SK-N-SH (cell line): ENCODE data around the gene GPER1. TPM values are rescaled to one million over a fixed set of nuclear protein-coding genes. Genes with fewer than 3 reads are reported as not detected.
A peak's percentile ranks its signal among the peaks of the same experiment; 100 is the strongest.

Experiments
- CTCF ChIA-PET: fragments of 300-600, 350-600 bp; formaldehyde crosslinking; extraction: SDS; loops from one replicate; lab custom pipeline; 2021; lab: Yijun Ruan, JAX
- POLR2A ChIA-PET: fragments of 350-600 bp; sonication (Branson Sonifier 250); formaldehyde crosslinking; extraction: SDS; loops from one replicate; lab custom pipeline; 2020; ENCODE audit warnings: antibody characterized with exemption, inconsistent platforms; lab: Yijun Ruan, JAX
- DNase-seq: peaks from one replicate; pipeline ENCODE4 v3.0.0; 2012
- H2AFZ ChIP-seq: fragments of 200-600 bp; sonication (generic); 2 replicates; pipeline ENCODE4 v1.8.1; 2016; ENCODE audit warnings: antibody characterized with exemption, mild to moderate bottlenecking, low read depth
- H3F3A ChIP-seq: fragments of 200-600 bp; sonication (generic); replicated peaks from 2 replicates; pipeline ENCODE3; 2016; ENCODE audit warnings: antibody characterized with exemption, mild to moderate bottlenecking; ENCODE audit not compliant: insufficient read depth
- H3K27ac ChIP-seq, 2 experiments: fragments of 200-500 bp in 1 of 2; fragments of 200-600 bp in 1 of 2; sonication (Bioruptor generic) in 1 of 2; sonication (generic), shearing (Covaris generic) in 1 of 2; 2 replicates each; pipeline versions ENCODE4 v1.5.1 to v1.6.1; 2014 to 2016; ENCODE audit warnings: low read depth in 2 of 2, inconsistent platforms in 1 of 2, low read length in 1 of 2, mild to moderate bottlenecking in 1 of 2, mixed read lengths in 1 of 2
- H3K27me3 ChIP-seq: fragments of 200-600 bp; sonication (generic), shearing (Covaris generic); 2 replicates; pipeline ENCODE4 v1.6.1; 2016; ENCODE audit warnings: mixed run types; ENCODE audit not compliant: insufficient read depth
- H3K36me3 ChIP-seq, 2 experiments: fragments of 200-500 bp in 1 of 2; fragments of 200-600 bp in 1 of 2; sonication (Bioruptor generic) in 1 of 2; sonication (generic) in 1 of 2; replicated peaks in 1 of 2; 2 replicates each; pipeline versions ENCODE3 to v1.5.1; 2014 to 2016; ENCODE audit warnings: low read length in 1 of 2, mild to moderate bottlenecking in 1 of 2; ENCODE audit not compliant: insufficient read depth in 2 of 2, control insufficient read depth in 1 of 2
- H3K4me1 ChIP-seq, 2 experiments: fragments of 200-500 bp in 1 of 2; fragments of 200-600 bp in 1 of 2; sonication (Bioruptor generic) in 1 of 2; sonication (generic), shearing (Covaris generic) in 1 of 2; 2 replicates each; pipeline versions ENCODE4 v1.5.1 to v1.6.1; 2014 to 2016; ENCODE audit warnings: low read depth in 1 of 2, low read length in 1 of 2, mixed run types in 1 of 2; ENCODE audit not compliant: insufficient read depth in 2 of 2, control insufficient read depth in 1 of 2
- H3K4me2 ChIP-seq: fragments of 200-600 bp; sonication (generic), shearing (Covaris generic); 2 replicates; pipeline ENCODE4 v1.6.1; 2017; ENCODE audit warnings: mixed run types
- H3K4me3 ChIP-seq, 2 experiments: fragments of 200-500 bp in 1 of 2; fragments of 200-600 bp in 1 of 2; sonication (Bioruptor generic) in 1 of 2; sonication (generic), shearing (Covaris generic) in 1 of 2; 2 replicates each; pipeline versions ENCODE4 v1.5.1 to v1.8.1; 2014 to 2016; ENCODE audit warnings: low read depth in 2 of 2, inconsistent platforms in 1 of 2, low read length in 1 of 2, mild to moderate bottlenecking in 1 of 2, mixed read lengths in 1 of 2, moderate library complexity in 1 of 2
- H3K79me2 ChIP-seq: fragments of 200-600 bp; sonication (generic); 2 replicates; pipeline ENCODE4 v1.8.1; 2017; ENCODE audit warnings: mild to moderate bottlenecking; ENCODE audit not compliant: insufficient read depth
- H3K9ac ChIP-seq: fragments of 200-600 bp; sonication (generic); 2 replicates; pipeline ENCODE4 v1.6.1; 2017; ENCODE audit warnings: mixed run types
- H3K9me2 ChIP-seq: fragments of 200-600 bp; sonication (generic); 2 replicates; pipeline ENCODE4 v1.6.1; 2017; ENCODE audit warnings: mixed run types
- H3K9me3 ChIP-seq: fragments of 200-600 bp; sonication (generic); 2 replicates; pipeline ENCODE4 v1.6.1; 2017; ENCODE audit warnings: mixed run types, mild to moderate bottlenecking, moderate library complexity
- H4K20me1 ChIP-seq: fragments of 200-600 bp; sonication (generic); 2 replicates; pipeline ENCODE4 v1.6.1; 2017; ENCODE audit warnings: mild to moderate bottlenecking, mixed run types; ENCODE audit not compliant: insufficient read depth
- EZH2phosphoT487 ChIP-seq: fragments of 200-600 bp; sonication (generic); IDR thresholded peaks from 2 replicates; pipeline ENCODE4 v1.6.1; 2017; ENCODE audit warnings: low read depth, mixed run types, mild to moderate bottlenecking, antibody characterized with exemption, moderate library complexity, borderline replicate concordance
- FOSL2 ChIP-seq: IDR thresholded peaks from 2 replicates; pipeline ENCODE4 v1.4.0; 2012; ENCODE audit warnings: low read depth, mild to moderate bottlenecking, moderate library complexity, borderline replicate concordance
- FOXJ3 ChIP-seq: sonication (generic); formaldehyde crosslinking; IDR thresholded peaks from 2 replicates; pipeline ENCODE4 v1.5.1; 2020; ENCODE audit warnings: mild to moderate bottlenecking, missing genetic modification reagents
- FOXM1 ChIP-seq: IDR thresholded peaks from 2 replicates; pipeline ENCODE4 v1.4.0; 2012; ENCODE audit warnings: low read depth, mild to moderate bottlenecking
- GABPA ChIP-seq: IDR thresholded peaks from 2 replicates; pipeline ENCODE4 v1.4.0; 2012; ENCODE audit warnings: low read depth, mild to moderate bottlenecking
- GATA2 ChIP-seq: sonication (generic); formaldehyde crosslinking; IDR thresholded peaks from 2 replicates; pipeline ENCODE4 v1.5.0; 2020; ENCODE audit warnings: mild to moderate bottlenecking, missing genetic modification reagents
- NFIC ChIP-seq: IDR thresholded peaks from 2 replicates; pipeline ENCODE4 v1.4.0; 2012; ENCODE audit warnings: borderline replicate concordance
- NRF1 ChIP-seq: IDR thresholded peaks from 2 replicates; pipeline ENCODE4 v1.6.1; 2012; ENCODE audit warnings: low read depth, mild to moderate bottlenecking, low read length
- RAD21 ChIP-seq: IDR thresholded peaks from 2 replicates; pipeline ENCODE4 v1.6.1; 2012; ENCODE audit warnings: mild to moderate bottlenecking, low read length
- RXRA ChIP-seq: IDR thresholded peaks from 2 replicates; pipeline ENCODE4 v1.4.0; 2012; ENCODE audit warnings: low read depth, mild to moderate bottlenecking, borderline replicate concordance
- SIN3A ChIP-seq: IDR thresholded peaks from 2 replicates; pipeline ENCODE4 v1.6.1; 2012; ENCODE audit warnings: low read depth, mild to moderate bottlenecking, low read length, moderate library complexity, borderline replicate concordance
- TAF1 ChIP-seq: IDR thresholded peaks from 2 replicates; pipeline ENCODE4 v1.6.1; 2012; ENCODE audit warnings: low read depth, mild to moderate bottlenecking, low read length, moderate library complexity, borderline replicate concordance
- TCF12 ChIP-seq: IDR thresholded peaks from 2 replicates; pipeline ENCODE4 v1.4.0; 2012
- TEAD4 ChIP-seq: IDR thresholded peaks from 2 replicates; pipeline ENCODE4 v1.4.0; 2012; ENCODE audit warnings: mild to moderate bottlenecking, borderline replicate concordance; ENCODE audit not compliant: insufficient read depth
- YY1 ChIP-seq: IDR thresholded peaks from 2 replicates; pipeline ENCODE4 v1.4.0; 2012; ENCODE audit warnings: low read depth, mild to moderate bottlenecking
- WGBS: methylation state at CpG from one replicate; pipeline ENCODE4 v1.1.6; 2017; ENCODE audit warnings: low lambda C conversion rate; 5-methylcytosine and 5-hydroxymethylcytosine counted together
- polyA plus RNA-seq, 3 experiments: library from polyadenylated mRNA; depleted of rRNA; stranded (reverse); fragments of >200 nt; gene quantifications; 2 replicates each; pipeline ENCODE4 v1.2.3, GENCODE V29; 2012
- TF ChIP-seq, protein P1 (sequence below): IDR thresholded peaks from 2 replicates; pipeline ENCODE4 v1.4.0; 2012; ENCODE audit warnings: low read depth, borderline replicate concordance
- TF ChIP-seq, protein P2 (sequence below): fragments of 150-350 bp; IDR thresholded peaks from 2 replicates; pipeline ENCODE4 v1.6.1; 2016; ENCODE audit warnings: mild to moderate bottlenecking, low read depth, low read length
- TF ChIP-seq, protein P3 (sequence below): IDR thresholded peaks from 2 replicates; pipeline ENCODE4 v1.4.0; 2012; ENCODE audit warnings: low read depth, borderline replicate concordance
- TF ChIP-seq, protein P4 (sequence below): IDR thresholded peaks from 2 replicates; pipeline ENCODE4; 2012
- TF ChIP-seq, protein P5 (sequence below): IDR thresholded peaks from 2 replicates; pipeline ENCODE4 v1.4.0; 2012; ENCODE audit warnings: low read depth

The GPER1 gene
- polyA plus RNA-seq, 1 of the 3 experiments (the other 2 are of a cell fraction) = 6.4 TPM

DNA sequence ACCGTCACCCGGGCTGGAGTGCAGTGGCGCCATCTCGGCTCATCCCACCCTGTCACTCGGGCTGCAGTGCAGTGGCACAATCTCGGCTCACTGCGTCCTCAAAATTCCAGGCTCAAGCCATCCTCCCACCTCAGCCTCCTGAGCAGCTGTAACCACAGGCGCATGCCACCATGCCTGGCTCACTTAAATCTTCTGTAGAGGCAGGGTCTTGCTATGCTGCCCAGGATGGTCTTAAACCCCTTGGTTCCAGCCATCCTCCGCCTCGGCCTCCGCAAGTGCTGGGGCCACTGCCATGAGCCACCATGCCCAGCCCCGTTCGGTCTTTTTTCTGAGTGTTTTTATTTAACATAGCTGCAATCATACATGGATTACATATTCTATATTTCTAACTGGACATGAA lies 41.5 kb downstream of the GPER1 start:
- TF ChIP-seq TCF12 (no peak), RAD21 (no peak), YY1 (no peak), FOXJ3 (CRISPR knock-in tag) (no peak), TAF1 (no peak), NFIC (no peak), FOXM1 (no peak), NRF1 (no peak), TEAD4 (no peak), EZH2phosphoT487 (no peak)
- TF ChIP-seq, protein P1, sequence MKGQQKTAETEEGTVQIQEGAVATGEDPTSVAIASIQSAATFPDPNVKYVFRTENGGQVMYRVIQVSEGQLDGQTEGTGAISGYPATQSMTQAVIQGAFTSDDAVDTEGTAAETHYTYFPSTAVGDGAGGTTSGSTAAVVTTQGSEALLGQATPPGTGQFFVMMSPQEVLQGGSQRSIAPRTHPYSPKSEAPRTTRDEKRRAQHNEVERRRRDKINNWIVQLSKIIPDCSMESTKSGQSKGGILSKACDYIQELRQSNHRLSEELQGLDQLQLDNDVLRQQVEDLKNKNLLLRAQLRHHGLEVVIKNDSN = no peak
- TF ChIP-seq, protein P2, sequence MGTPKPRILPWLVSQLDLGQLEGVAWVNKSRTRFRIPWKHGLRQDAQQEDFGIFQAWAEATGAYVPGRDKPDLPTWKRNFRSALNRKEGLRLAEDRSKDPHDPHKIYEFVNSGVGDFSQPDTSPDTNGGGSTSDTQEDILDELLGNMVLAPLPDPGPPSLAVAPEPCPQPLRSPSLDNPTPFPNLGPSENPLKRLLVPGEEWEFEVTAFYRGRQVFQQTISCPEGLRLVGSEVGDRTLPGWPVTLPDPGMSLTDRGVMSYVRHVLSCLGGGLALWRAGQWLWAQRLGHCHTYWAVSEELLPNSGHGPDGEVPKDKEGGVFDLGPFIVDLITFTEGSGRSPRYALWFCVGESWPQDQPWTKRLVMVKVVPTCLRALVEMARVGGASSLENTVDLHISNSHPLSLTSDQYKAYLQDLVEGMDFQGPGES = no peak
- Histone ChIP-seq H4K20me1 (no peaks in the 10 kb centered on the region), H2AFZ (no peak overlapping the region), H3K9me2 (no peaks in the 10 kb centered on the region), H3K27me3 (no peaks in the 10 kb centered on the region), H3K27ac (no peak overlapping the region), H3F3A (no peaks in the 10 kb centered on the region), H3K9me3 (no peaks in the 10 kb centered on the region), H3K4me3 (no peak overlapping the region), H3K4me1 (no peaks in the 10 kb centered on the region), H3K4me2 (no peak overlapping the region), H3K79me2 (peaks cover 47% of the 10 kb centered on the region), H3K36me3 (peaks cover 9 to 21% of the 10 kb centered on the region in 2 experiments), H3K9ac (no peak overlapping the region)
- 97% methylated on average over 13 of the region's 13 CpGs for WGBS
- ChIA-PET POLR2A (no interaction called here), CTCF (interaction anchor here (1.6 to 3.9 kb wide), 4 partner anchors 14 to 136 kb away, joined by 4 to 18 read pairs (median 12); partner anchors contain the start of gene GPER1)
- DNase-seq = no peak

DNA sequence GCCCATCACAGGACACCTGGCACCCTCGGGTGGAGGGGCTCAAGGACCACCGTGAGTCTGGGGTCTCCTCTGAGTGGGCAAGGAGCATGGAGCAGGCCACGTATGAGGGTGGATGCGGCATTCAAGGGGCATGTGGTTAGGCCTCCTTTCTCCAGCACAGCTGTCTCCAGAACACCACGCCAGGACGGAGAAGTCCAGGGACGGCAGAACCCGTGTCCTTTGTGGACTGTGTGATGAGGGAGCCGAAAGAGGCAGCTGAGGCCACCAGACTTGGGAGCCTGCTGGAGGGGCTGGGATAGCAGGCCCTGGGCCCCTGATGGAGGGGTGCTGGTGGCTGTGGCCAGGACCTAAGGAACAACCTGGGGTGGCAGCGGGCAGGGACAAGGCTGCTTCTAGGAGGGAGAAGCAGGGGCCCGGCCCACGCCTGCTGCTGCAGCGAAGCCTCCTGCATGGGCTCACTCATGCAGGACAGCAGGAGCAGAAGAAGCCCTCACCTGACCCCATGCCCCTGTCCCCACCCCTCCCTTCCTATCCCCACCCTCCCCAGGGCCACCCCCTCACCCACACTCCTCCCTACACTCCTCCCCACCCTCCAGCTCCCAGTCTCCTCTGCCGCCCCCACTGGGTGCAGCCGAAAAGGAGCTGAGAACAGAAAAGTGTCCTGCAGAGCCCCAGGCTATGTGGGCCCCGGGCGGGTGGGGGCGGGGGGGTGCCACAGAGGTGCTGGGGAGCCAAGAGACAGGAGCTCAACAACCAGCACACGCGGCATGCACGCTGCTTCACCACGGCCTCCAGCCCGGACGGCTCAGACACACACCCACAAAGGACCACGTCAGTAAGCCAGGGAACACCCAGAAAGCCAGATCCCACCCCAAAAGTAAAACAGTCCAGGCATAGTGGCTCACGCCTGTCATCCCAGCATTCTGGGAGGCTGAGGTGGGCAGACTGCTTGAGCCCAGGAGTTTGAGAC lies 42.4 kb downstream of the GPER1 start:
- Histone ChIP-seq H3K4me3 (no peak overlapping the region), H3K4me1 (no peaks in the 10 kb centered on the region), H3K36me3 (peaks cover 8 to 18% of the 10 kb centered on the region in 2 experiments), H3K9me2 (no peaks in the 10 kb centered on the region), H2AFZ (no peak overlapping the region), H3K27ac (no peak overlapping the region), H3K9ac (no peak overlapping the region), H3K4me2 (no peak overlapping the region), H3F3A (peaks cover under 1% of the 10 kb centered on the region), H4K20me1 (no peaks in the 10 kb centered on the region), H3K79me2 (peaks cover 56% of the 10 kb centered on the region), H3K9me3 (no peaks in the 10 kb centered on the region), H3K27me3 (no peaks in the 10 kb centered on the region)
- DNase-seq = peak; percentile 14
- WGBS = 95% methylated on average over 25 of the region's 26 CpGs
- ChIA-PET POLR2A (no interaction called here), CTCF (interaction anchor here (1.6 to 3.9 kb wide), 5 partner anchors 14 to 137 kb away, joined by 4 to 18 read pairs (median 11); partner anchors contain the start of gene GPER1)
- no peak for TF ChIP-seq GABPA
- TF ChIP-seq, protein P1 = no peak
- no peak for TF ChIP-seq TAF1
- TF ChIP-seq, protein P3, sequence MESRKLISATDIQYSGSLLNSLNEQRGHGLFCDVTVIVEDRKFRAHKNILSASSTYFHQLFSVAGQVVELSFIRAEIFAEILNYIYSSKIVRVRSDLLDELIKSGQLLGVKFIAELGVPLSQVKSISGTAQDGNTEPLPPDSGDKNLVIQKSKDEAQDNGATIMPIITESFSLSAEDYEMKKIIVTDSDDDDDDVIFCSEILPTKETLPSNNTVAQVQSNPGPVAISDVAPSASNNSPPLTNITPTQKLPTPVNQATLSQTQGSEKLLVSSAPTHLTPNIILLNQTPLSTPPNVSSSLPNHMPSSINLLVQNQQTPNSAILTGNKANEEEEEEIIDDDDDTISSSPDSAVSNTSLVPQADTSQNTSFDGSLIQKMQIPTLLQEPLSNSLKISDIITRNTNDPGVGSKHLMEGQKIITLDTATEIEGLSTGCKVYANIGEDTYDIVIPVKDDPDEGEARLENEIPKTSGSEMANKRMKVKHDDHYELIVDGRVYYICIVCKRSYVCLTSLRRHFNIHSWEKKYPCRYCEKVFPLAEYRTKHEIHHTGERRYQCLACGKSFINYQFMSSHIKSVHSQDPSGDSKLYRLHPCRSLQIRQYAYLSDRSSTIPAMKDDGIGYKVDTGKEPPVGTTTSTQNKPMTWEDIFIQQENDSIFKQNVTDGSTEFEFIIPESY = no peak
- no peak for TF ChIP-seq NFIC
- TF ChIP-seq, protein P4, sequence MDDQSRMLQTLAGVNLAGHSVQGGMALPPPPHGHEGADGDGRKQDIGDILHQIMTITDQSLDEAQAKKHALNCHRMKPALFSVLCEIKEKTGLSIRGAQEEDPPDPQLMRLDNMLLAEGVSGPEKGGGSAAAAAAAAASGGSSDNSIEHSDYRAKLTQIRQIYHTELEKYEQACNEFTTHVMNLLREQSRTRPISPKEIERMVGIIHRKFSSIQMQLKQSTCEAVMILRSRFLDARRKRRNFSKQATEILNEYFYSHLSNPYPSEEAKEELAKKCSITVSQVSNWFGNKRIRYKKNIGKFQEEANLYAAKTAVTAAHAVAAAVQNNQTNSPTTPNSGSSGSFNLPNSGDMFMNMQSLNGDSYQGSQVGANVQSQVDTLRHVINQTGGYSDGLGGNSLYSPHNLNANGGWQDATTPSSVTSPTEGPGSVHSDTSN = no peak
- TF ChIP-seq FOXM1 = no peak
- TF ChIP-seq, protein P5, sequence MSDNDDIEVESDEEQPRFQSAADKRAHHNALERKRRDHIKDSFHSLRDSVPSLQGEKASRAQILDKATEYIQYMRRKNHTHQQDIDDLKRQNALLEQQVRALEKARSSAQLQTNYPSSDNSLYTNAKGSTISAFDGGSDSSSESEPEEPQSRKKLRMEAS = no peak
- TF ChIP-seq GATA2 (CRISPR knock-in tag) = no peak
- no peak for TF ChIP-seq RXRA
- no peak for TF ChIP-seq SIN3A
- TF ChIP-seq FOSL2 = no peak
